Activated CD8-positive, alpha-beta T cell treated with anti-CD3 and anti-CD28 coated beads for 36 hours (primary cell): ENCODE results near the gene NPB. TPM values are rescaled to one million over a fixed set of nuclear protein-coding genes. Genes with fewer than 3 reads are reported as not detected.

Experiments
- ATAC-seq: fragments of 200-7000 bp; cut with Tn5 transposase; one replicate; pipeline ENCODE4 v1.10.0; 2021; ENCODE audit warnings: mild to moderate bottlenecking, moderate library complexity
- CTCF ChIA-PET: fragments of 350-600 bp; sonication (Branson Sonifier 250); formaldehyde crosslinking; loops from one replicate; lab custom pipeline; 2021; ENCODE audit warnings: antibody characterized with exemption; lab: Charles Lee
- POLR2A ChIA-PET: fragments of 350-600 bp; sonication (Branson Sonifier 250); formaldehyde crosslinking; loops from one replicate; lab custom pipeline; 2021; ENCODE audit warnings: antibody characterized with exemption; lab: Charles Lee
- DNase-seq: peaks from one replicate; pipeline ENCODE4 v3.0.0-alpha.2; 2020
- H3K27ac Mint-ChIP-seq: one replicate; pipeline ENCODE4 v1.8.0; 2021; ENCODE audit warnings: mild to moderate bottlenecking, mixed read lengths
- H3K27me3 Mint-ChIP-seq: one replicate; pipeline ENCODE4 v1.8.0; 2021; ENCODE audit warnings: mixed read lengths
- H3K36me3 Mint-ChIP-seq: one replicate; pipeline ENCODE4 v1.8.0; 2021; ENCODE audit warnings: low read depth, mixed read lengths
- H3K4me1 Mint-ChIP-seq: one replicate; pipeline ENCODE4 v1.8.0; 2021; ENCODE audit warnings: low read depth, mixed read lengths
- H3K4me3 Mint-ChIP-seq: one replicate; pipeline ENCODE4 v1.8.0; 2021; ENCODE audit warnings: mild to moderate bottlenecking, moderate library complexity, mixed read lengths
- H3K9me3 Mint-ChIP-seq: one replicate; pipeline ENCODE4 v1.8.0; 2021; ENCODE audit warnings: mixed read lengths
- intact Hi-C: fragments of 100-400 bp; cut with micrococcal nuclease; formaldehyde crosslinking; loops from one replicate; pipeline ENCODE4 v1.10.0; 2022
- total RNA-seq, 2 experiments: library from RNA; stranded (reverse); gene quantifications; one replicate each; pipeline ENCODE4 v1.2.3, GENCODE V29; 2021
- TF ChIP-seq, protein P1 (sequence below): fragments of 200-600 bp; IDR thresholded peaks from one replicate; pipeline ENCODE4 v1.8.0; 2022; ENCODE audit warnings: antibody characterized with exemption, mild to moderate bottlenecking

NPB gene
- total RNA-seq, 2 experiments from 2014 or later = 0.18 TPM; not detected in 1

- Mint-ChIP-seq H3K4me3 (peak overlapping the region; percentile 74), H3K9me3 (no peaks in the 10 kb centered on the region), H3K4me1 (peaks cover 40% of the 10 kb centered on the region), H3K36me3 (peaks cover 52% of the 10 kb centered on the region), H3K27me3 (no peaks in the 10 kb centered on the region), H3K27ac (peak overlapping the region; percentile 85)
- TF ChIP-seq, protein P1, sequence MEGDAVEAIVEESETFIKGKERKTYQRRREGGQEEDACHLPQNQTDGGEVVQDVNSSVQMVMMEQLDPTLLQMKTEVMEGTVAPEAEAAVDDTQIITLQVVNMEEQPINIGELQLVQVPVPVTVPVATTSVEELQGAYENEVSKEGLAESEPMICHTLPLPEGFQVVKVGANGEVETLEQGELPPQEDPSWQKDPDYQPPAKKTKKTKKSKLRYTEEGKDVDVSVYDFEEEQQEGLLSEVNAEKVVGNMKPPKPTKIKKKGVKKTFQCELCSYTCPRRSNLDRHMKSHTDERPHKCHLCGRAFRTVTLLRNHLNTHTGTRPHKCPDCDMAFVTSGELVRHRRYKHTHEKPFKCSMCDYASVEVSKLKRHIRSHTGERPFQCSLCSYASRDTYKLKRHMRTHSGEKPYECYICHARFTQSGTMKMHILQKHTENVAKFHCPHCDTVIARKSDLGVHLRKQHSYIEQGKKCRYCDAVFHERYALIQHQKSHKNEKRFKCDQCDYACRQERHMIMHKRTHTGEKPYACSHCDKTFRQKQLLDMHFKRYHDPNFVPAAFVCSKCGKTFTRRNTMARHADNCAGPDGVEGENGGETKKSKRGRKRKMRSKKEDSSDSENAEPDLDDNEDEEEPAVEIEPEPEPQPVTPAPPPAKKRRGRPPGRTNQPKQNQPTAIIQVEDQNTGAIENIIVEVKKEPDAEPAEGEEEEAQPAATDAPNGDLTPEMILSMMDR = no peak
- CTCF ChIA-PET = interaction anchor here (1.1 kb wide), 1 partner anchor 9 kb away, joined by 3 read pairs; no protein-coding TSS in a partner anchor
- ATAC-seq (no peak), DNase-seq (no peak)
- intact Hi-C loops = no loop called here
- POLR2A ChIA-PET = interaction anchor here (1.5 to 3.7 kb wide), 4 partner anchors 8 to 24 kb away, joined by 4 to 10 read pairs (median 5); no protein-coding TSS in a partner anchor
Measured at GRCh38 chr17:81863833-81864768, 37.9 kb upstream of the NPB start.

GRCh38 chr17:81865358-81865732, 36.7 kb upstream of the NPB start:
- ChIA-PET CTCF (interaction anchor here (1.2 kb wide), 1 partner anchor 130 kb away, joined by 3 read pairs; no protein-coding TSS in a partner anchor), POLR2A (interaction anchor here (1.5 to 3.0 kb wide), 5 partner anchors 13 to 161 kb away, joined by 5 to 14 read pairs (median 8); partner anchors contain the start of gene MRPL12)
- H3K36me3 Mint-ChIP-seq = peaks cover 55% of the 10 kb centered on the region
- peaks cover 39% of the 10 kb centered on the region for H3K4me1 Mint-ChIP-seq
- H3K27ac Mint-ChIP-seq = peak overlapping the region; percentile 2
- ATAC-seq (no peak), DNase-seq (no peak)
- H3K4me3 Mint-ChIP-seq = no peak overlapping the region
- H3K9me3 Mint-ChIP-seq = no peaks in the 10 kb centered on the region
- TF ChIP-seq, protein P1 = no peak
- H3K27me3 Mint-ChIP-seq = no peaks in the 10 kb centered on the region
- intact Hi-C loops = no loop called here

GRCh38 chr17:81865733-81866439, 36.2 kb upstream of the NPB start:
- no peak for ATAC-seq
- peak overlapping the region; percentile 2 for H3K27ac Mint-ChIP-seq
- ChIA-PET POLR2A (interaction anchor here (1.3 to 3.0 kb wide), 10 partner anchors 13 to 161 kb away, joined by 3 to 14 read pairs (median 7); partner anchors contain the start of genes ANAPC11, MRPL12 and SLC25A10), CTCF (interaction anchor here (0.6 to 1.2 kb wide), 2 partner anchors 89 to 131 kb away, joined by 3 read pairs; no protein-coding TSS in a partner anchor)
- H3K9me3 Mint-ChIP-seq = no peaks in the 10 kb centered on the region
- TF ChIP-seq, protein P1 = no peak
- H3K4me3 Mint-ChIP-seq = no peak overlapping the region
- peaks cover 39% of the 10 kb centered on the region for H3K4me1 Mint-ChIP-seq
- no peaks in the 10 kb centered on the region for H3K27me3 Mint-ChIP-seq
- peaks cover 54% of the 10 kb centered on the region for H3K36me3 Mint-ChIP-seq
- no peak for DNase-seq
- intact Hi-C loops = no loop called here

DNA sequence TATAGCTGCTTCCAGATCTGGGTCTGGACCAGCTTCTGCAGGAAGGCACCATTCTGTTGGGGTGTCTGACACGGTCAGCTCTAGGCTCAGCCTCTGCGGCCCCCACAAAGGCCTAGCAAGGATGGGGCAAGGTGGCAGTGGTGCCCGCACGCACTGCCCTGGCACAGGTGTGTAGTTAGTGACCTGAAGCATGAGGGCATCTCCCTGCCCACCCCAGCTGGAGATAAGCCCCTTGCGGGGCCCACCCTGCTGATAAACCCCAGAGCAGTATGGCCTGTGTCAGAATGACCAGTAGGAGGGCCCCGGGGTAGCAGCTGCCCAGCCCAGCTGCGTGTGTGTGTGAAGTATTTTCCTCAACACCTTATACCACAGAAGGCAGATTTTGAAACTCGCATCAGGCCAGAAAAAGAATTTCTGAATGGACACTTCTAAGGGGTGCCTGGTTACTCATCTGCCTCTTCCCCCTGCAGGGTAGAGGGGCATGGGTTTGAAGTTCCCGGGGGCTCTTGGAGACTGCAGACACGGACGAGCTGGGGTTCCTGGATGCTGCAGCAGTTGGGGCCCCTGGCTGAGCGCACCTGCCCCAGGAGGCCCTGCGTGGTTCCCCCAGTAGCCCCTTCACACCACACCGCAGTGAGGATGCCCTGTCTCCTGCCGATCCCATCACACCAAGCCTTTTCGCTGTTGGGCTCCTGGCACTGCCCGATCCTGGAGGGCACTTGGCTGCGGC, 35.4 kb upstream of the NPB start:
- peak overlapping the region; percentile 25 for H3K4me3 Mint-ChIP-seq

More for the DNA sequence above, 35.4 kb upstream of the NPB start:
- H3K27me3 Mint-ChIP-seq = no peaks in the 10 kb centered on the region
- TF ChIP-seq, protein P1 = no peak
- ChIA-PET POLR2A (interaction anchor here (0.7 to 3.0 kb wide), 20 partner anchors 8 to 435 kb away, joined by 3 to 14 read pairs (median 4); partner anchors contain the start of genes ANAPC11, MCRIP1, MRPL12 and SLC25A10), CTCF (interaction anchor here (0.6 to 1.2 kb wide), 2 partner anchors 88 to 131 kb away, joined by 3 read pairs; no protein-coding TSS in a partner anchor)
- intact Hi-C loops = no loop called here
- no peak for ATAC-seq
- no peaks in the 10 kb centered on the region for H3K9me3 Mint-ChIP-seq
- H3K4me1 Mint-ChIP-seq = peaks cover 39% of the 10 kb centered on the region
- H3K36me3 Mint-ChIP-seq = peaks cover 50% of the 10 kb centered on the region
- peak; percentile 20 for DNase-seq
- H3K27ac Mint-ChIP-seq = peak overlapping the region; percentile 83
